ENCODE results near the gene LASP1. TPM values are rescaled to one million over a fixed set of nuclear protein-coding genes. Genes with fewer than 3 reads are reported as not detected.

Gene LASP1
- polyA plus RNA-seq, 3 donors: 132 to 165 (median 143) TPM

GRCh38 chr17:38881600-38882191, 11.8 kb downstream of the LASP1 start:
- peak in 2 of 11 donors; percentile 68 to 86 for DNase-seq (ENCODE audit: extremely low read depth in 1 of 11, low read depth in 9 of 11, low spot score in 4 of 11)

DNA sequence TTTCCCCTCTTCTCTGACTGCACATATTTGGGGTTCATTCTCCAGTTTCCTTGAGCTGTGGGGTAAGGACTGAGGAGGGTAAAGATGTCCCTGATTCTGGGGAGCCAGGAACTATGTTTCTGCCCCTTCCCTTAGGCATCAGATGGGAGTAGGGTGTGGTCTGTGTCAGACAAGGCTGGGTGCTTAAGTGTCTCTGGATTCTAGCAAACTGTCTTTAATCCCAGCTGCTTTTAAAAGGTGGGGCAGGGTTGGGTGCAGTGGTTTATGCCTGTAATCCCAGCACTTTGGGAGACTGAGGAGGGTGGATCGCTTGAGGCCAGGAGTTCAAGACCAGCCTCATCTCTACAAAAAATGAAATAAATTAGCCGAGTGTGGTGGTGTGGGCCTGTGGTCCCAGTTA, 13.0 kb downstream of the LASP1 start:
- DNase-seq (ENCODE audit: extremely low read depth in 1 of 11, low read depth in 9 of 11, low spot score in 4 of 11): no peak

GRCh38 chr17:38883592-38884526, 14.0 kb downstream of the LASP1 start:
- no peak for DNase-seq (ENCODE audit: extremely low read depth in 1 of 11, low read depth in 9 of 11, low spot score in 4 of 11)

DNA sequence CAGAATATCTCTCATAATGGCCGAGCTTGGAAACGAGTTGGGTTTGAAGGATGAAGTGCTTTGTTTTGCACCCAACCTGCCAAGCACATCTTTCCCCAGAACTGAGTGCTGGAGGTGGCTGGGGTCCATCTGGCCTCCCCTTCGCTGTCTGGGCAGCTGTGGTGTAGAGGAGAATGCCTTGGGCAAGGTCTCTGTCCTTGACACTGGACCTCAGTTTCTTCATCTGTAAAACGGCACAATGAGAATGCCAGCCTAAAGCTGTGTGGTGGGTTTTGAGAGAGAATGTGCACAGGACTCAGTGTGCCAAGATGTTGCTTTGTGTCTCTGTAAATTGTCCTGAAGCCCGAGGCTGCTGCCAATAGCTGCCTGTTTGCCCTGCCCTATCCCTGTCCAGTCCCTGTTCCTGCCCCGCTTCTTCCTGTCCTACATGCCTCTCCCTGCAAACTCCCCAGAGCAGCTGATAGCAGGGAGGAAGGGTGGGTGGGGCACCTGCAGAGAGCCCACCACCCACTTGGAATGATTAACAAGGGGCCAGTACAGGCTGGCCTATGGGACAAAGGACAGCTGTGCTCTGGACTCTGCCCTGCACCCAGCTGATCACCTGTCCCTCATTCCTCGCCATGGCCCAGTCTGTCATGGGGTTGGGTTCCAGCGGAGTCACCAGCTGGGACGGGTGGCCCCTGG, 15.3 kb downstream of the LASP1 start:
- DNase-seq (ENCODE audit: extremely low read depth in 1 of 11, low read depth in 9 of 11, low spot score in 4 of 11): no peak

DNA sequence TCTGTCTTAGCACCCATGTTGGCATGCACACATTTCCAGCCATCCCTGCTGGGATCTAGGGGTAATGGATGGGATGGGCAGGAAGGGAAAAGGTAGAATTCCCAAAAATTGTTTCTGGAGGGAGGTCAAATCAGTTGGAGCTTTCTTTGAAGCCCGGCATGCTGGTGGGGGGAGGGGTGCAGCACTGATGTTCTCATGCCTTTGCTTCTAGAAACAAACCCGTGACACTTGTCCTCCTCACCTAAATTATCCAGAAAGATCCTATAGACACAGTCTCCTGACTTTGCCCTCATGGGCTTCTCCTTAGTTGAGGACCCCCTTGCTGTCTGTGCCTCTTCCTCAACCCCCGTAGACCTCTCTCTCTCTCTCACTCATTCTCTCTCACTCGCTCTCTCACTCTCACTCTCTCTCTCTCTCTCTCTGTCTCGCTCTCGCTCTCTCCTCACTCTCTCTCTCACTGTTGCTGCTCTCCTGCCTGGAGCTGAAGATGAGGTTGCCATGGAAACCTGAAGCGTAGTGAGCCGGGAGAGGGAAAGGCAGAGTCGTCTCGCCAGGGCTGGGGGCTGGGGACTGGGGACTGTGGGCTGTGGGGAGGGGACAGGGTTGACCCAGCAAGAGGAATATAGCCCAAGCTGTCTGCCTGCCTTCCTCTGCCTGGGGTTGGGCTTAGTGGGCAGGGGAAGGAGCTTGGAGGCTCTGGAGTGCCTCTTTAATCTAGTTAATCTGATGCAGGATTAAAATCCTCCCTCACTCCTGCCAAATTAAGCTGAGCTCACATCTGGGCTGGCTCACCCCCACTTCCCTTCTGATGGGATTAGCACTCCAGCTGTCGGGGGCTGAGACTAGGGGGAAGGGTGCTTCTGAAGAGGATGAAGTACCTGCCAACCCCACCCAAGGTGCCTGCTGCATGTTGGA, 16.1 kb downstream of the LASP1 start:
- no peak for DNase-seq (ENCODE audit: extremely low read depth in 1 of 11, low read depth in 9 of 11, low spot score in 4 of 11)

GRCh38 chr17:38886643-38887010, 16.8 kb downstream of the LASP1 start:
- no peak for DNase-seq (ENCODE audit: extremely low read depth in 1 of 11, low read depth in 9 of 11, low spot score in 4 of 11)

DNA sequence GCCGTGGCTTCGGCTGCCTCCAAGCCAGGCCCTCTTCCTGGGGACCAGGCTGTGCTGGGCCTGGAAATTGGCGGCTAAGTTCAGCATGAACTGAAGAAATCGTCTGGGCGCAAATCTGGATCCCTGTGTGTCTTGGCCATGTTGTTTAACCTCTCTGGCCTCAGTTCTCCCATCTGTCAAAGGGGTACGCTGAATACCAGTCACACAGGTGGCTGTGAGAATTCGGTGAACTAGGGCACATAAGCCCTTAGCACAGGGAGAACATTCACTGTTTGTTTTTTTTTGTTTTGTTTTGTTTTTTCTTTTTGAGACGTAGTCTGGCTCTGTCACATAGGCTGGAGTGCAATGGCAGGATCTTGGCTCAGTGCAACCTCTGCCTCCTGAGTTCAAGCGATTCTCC, 19.0 kb downstream of the LASP1 start:
- no peak for DNase-seq (ENCODE audit: extremely low read depth in 1 of 11, low read depth in 9 of 11, low spot score in 4 of 11)

DNA sequence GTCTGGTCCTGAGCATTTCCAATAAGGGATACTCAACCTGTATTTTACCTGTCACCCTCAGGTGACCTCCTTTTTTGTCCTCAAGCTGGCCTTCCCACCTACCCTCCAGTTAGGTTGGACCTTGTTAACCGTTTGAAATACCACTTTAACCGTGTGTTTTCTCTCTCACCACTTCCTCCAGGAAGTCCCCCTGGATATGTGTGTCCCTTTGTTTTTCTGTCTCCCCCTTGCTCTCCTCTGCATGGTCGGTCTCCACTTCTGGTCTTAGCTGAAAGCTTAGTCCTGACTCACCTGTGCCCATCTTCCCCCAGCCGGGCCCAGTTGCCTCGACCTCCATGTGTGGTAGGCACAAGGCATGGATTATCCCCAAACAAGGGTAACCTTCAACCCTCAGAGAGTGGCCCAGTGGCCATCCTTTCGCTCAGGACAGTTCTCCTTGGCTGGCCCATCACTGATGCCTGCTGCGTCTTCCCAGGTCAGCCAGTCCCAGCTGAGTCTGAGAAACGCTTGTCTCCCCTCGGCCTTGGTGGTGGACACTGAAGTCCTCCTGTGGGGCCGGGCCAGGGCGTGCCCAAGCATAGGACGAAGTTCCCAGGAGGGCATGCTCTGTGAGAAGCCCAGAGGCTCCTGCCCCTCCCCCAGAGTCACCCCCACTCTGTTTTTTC, 20.0 kb downstream of the LASP1 start:
- no peak for DNase-seq (ENCODE audit: extremely low read depth in 1 of 11, low read depth in 9 of 11, low spot score in 4 of 11)

DNA sequence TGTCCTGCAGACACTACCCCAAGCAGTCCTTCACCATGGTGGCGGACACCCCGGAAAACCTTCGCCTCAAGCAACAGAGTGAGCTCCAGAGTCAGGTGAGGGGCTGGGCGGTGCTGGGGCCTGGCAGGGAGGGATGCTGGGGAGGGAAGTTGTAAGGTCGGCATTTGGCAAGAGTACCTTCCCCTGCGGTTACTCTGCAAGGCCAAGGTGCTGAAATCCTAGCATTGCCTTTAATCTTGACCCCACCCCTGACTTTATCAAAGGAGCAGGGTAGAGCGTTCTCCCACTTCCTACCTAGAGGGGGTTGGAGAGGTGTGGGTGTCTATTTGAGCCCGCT, 20.5 kb downstream of the LASP1 start:
- no peak for DNase-seq (ENCODE audit: extremely low read depth in 1 of 11, low read depth in 9 of 11, low spot score in 4 of 11)

DNA sequence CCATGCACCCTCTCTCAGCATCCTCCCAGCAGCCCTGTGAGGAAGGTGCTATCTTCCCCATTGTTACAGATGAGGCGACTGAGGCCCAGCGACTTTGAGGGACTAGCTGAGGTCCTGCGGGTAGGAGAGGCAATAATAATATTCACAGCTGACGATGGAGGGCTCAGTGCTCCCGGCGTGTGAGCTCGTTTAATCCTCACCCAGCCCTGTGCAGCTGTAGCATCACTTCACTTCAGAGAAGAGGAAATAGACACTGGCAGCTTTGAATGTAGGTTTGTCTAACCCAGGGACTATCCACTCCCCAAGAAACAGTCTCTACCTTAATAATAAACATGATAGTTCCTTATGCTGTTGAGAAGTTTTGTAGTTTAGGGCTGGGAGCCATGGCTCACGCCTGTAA, 21.6 kb downstream of the LASP1 start:
- DNase-seq (ENCODE audit: extremely low read depth in 1 of 11, low read depth in 9 of 11, low spot score in 4 of 11): no peak

DNA sequence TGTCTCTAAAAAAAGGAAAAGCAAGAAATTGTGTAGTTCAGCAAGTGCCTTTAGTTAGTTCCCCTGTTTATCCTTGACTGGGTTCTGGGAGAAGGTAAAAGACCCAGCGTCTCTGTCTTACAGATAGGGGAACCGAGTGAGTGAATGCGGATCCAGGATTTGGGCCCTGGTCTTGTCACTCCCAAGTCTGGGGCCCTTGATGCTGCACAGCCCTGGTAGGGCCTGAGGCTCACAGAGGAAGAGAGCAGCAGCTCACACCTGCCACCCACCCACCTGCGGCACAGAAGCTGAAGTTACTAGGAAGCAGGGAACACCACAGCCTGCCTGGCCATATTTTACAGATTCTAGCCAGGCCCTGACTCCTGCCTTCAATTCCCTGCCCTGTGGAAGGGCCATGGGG, 22.2 kb downstream of the LASP1 start:
- no peak for DNase-seq (ENCODE audit: extremely low read depth in 1 of 11, low read depth in 9 of 11, low spot score in 4 of 11)

- DNase-seq (ENCODE audit: extremely low read depth in 1 of 11, low read depth in 9 of 11, low spot score in 4 of 11): no peak
These were observed 22.8 kb downstream of the LASP1 start for GRCh38 chr17:38892620-38893019.

DNA sequence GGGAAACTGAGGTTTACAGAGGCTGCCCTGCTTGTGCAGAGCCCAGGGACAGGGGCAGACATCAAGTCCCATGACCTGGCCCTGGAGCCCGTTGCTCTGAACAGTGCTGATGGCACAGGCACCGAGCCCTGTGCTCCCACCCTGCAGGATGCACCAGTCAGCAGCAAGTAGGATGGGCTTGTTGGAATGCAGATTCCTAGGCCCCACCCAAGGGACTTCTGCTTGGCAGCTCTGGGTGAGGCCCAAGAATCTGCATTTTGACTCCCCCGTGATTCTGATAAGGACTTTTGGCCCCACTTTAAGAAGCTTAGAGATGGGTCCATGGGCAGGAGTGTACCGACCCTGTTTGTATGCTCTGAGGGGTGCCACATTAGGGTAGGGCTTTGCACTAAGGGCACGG, 23.3 kb downstream of the LASP1 start:
- DNase-seq (ENCODE audit: extremely low read depth in 1 of 11, low read depth in 9 of 11, low spot score in 4 of 11): no peak

GRCh38 chr17:38893607-38894006, 23.7 kb downstream of the LASP1 start:
- no peak for DNase-seq (ENCODE audit: extremely low read depth in 1 of 11, low read depth in 9 of 11, low spot score in 4 of 11)

DNA sequence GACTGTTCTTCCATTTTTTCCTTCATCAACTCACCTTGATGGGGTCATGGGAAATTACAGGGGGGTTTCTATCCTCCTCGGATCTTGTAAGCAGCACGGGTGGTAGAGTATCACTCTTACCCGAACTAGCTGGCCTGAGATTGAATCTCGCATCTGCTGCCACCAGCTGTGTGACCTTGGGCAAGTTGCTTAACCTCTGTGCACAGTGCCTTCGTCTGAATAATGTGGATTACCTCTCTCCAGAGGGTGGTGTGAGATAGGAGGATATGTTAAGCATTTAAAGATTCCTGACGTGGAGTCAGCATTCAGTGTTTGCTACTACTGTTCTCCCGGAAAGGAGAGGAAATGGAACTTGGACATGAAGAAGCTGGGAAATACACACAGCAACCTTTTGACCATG, 24.4 kb downstream of the LASP1 start:
- DNase-seq (ENCODE audit: extremely low read depth in 1 of 11, low read depth in 9 of 11, low spot score in 4 of 11): no peak

GRCh38 chr17:38896346-38896954, 26.6 kb downstream of the LASP1 start:
- no peak for DNase-seq (ENCODE audit: extremely low read depth in 1 of 11, low read depth in 9 of 11, low spot score in 4 of 11)

DNA sequence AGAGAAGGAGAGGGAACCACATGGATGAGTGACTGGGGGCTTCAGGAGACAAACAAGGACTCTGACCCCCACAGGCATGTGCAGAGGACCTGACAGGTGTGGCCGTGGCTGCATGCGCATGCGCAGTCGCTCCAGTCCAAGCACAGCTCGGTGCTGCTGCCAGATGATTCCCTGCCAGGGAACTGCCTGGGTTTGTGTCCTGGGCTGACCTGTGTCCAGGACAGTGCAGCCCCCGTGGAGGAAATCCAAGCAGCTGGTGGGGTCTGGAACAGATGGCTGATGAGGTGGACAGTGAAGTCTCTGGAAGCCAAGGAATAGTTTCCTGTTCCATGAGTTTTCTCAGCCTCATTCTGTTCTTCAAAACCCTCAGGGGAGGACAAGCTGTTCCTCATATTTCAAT, 27.3 kb downstream of the LASP1 start:
- DNase-seq (ENCODE audit: extremely low read depth in 1 of 11, low read depth in 9 of 11, low spot score in 4 of 11): no peak

GRCh38 chr17:38897671-38898290, 27.9 kb downstream of the LASP1 start:
- no peak for DNase-seq (ENCODE audit: extremely low read depth in 1 of 11, low read depth in 9 of 11, low spot score in 4 of 11)

Data from renal cortex interstitium (tissue), 11 donors.